ENCODE data around the gene HSPA1A.
"Not testable (repeated sequence)": the region's sequence is repeated elsewhere in the genome, so short reads cannot be mapped to it uniquely, and the experiment has no call there.

The HSPA1A gene

GRCh38 chr6:31834367-31835250 is 19.3 kb downstream of the HSPA1A start:
- DNase-seq (ENCODE audit: low read depth in 2 of 3, low spot score in 2 of 3) = peak; percentile 64 to 85 (median 80)

GRCh38 chr6:31836047-31836473 is 20.7 kb downstream of the HSPA1A start:
- DNase-seq (ENCODE audit: low read depth in 2 of 3, low spot score in 2 of 3) = no peak

- DNase-seq (ENCODE audit: low read depth in 2 of 3, low spot score in 2 of 3) = no peak
Observed at GRCh38 chr6:31836474-31837368, 21.4 kb downstream of the HSPA1A start.

GRCh38 chr6:31837369-31838113 is 22.2 kb downstream of the HSPA1A start:
- no peak for DNase-seq (ENCODE audit: low read depth in 2 of 3, low spot score in 2 of 3)

- not testable (repeated sequence) for DNase-seq (ENCODE audit: low read depth in 2 of 3, low spot score in 2 of 3)
Observed at GRCh38 chr6:31838114-31838553, 22.8 kb downstream of the HSPA1A start.

- no peak for DNase-seq (ENCODE audit: low read depth in 2 of 3, low spot score in 2 of 3)
Observed at GRCh38 chr6:31838968-31839367, 23.6 kb downstream of the HSPA1A start.

- DNase-seq (ENCODE audit: low read depth in 2 of 3, low spot score in 2 of 3) = not testable (repeated sequence)
Observed at GRCh38 chr6:31839779-31840126, 24.4 kb downstream of the HSPA1A start.

- no peak for DNase-seq (ENCODE audit: low read depth in 2 of 3, low spot score in 2 of 3)
Observed at GRCh38 chr6:31842053-31842452, 26.7 kb downstream of the HSPA1A start.

GRCh38 chr6:31844507-31844906 is 29.2 kb downstream of the HSPA1A start:
- DNase-seq (ENCODE audit: low read depth in 2 of 3, low spot score in 2 of 3) = no peak

GRCh38 chr6:31847276-31847978 is 32.1 kb downstream of the HSPA1A start:
- DNase-seq (ENCODE audit: low read depth in 2 of 3, low spot score in 2 of 3) = no peak

- no peak for DNase-seq (ENCODE audit: low read depth in 2 of 3, low spot score in 2 of 3)
Observed at GRCh38 chr6:31850765-31851484, 35.6 kb downstream of the HSPA1A start.

- no peak for DNase-seq (ENCODE audit: low read depth in 2 of 3, low spot score in 2 of 3)
Observed at GRCh38 chr6:31851485-31851832, 36.1 kb downstream of the HSPA1A start.

- not testable (repeated sequence) for DNase-seq (ENCODE audit: low read depth in 2 of 3, low spot score in 2 of 3)
Observed at GRCh38 chr6:31851980-31852718, 36.8 kb downstream of the HSPA1A start.

GRCh38 chr6:31857774-31858173 is 42.4 kb downstream of the HSPA1A start:
- DNase-seq (ENCODE audit: low read depth in 2 of 3, low spot score in 2 of 3) = not testable (repeated sequence)

GRCh38 chr6:31858707-31859106 is 43.4 kb downstream of the HSPA1A start:
- no peak for DNase-seq (ENCODE audit: low read depth in 2 of 3, low spot score in 2 of 3)

GRCh38 chr6:31859923-31860322 is 44.6 kb downstream of the HSPA1A start:
- no peak for DNase-seq (ENCODE audit: low read depth in 2 of 3, low spot score in 2 of 3)

- no peak for DNase-seq (ENCODE audit: low read depth in 2 of 3, low spot score in 2 of 3)
Observed at GRCh38 chr6:31860349-31860748, 45.0 kb downstream of the HSPA1A start.

GRCh38 chr6:31861150-31861549 is 45.8 kb downstream of the HSPA1A start:
- DNase-seq (ENCODE audit: low read depth in 2 of 3, low spot score in 2 of 3) = no peak

- no peak for DNase-seq (ENCODE audit: low read depth in 2 of 3, low spot score in 2 of 3)
Observed at GRCh38 chr6:31861919-31862343, 46.6 kb downstream of the HSPA1A start.

Measured in activated CD8-positive, alpha-beta memory T cell treated with anti-CD3 and anti-CD28 coated beads for 48 hours (primary cell).